Fibroblast of the aortic adventitia (primary cell): ENCODE results near the gene COL1A1. TPM values are rescaled to one million over a fixed set of nuclear protein-coding genes. Genes with fewer than 3 reads are reported as not detected.

ENCODE experiments used
- DNase-seq: peaks from one replicate; pipeline ENCODE4 v3.0.0-alpha.2; 2010; ENCODE audit warnings: low read depth
- H3K4me3 ChIP-seq: 2 replicates; pipeline ENCODE4 v1.5.1; 2011; ENCODE audit warnings: low read depth, mild to moderate bottlenecking, control low read depth, low read length, moderate library complexity
- total RNA-seq: library from RNA; depleted of rRNA; stranded (reverse); fragments of >200 nt; gene quantifications from 2 replicates; pipeline ENCODE4 v1.2.3, GENCODE V29; 2012; ENCODE audit warnings: low replicate concordance
- TF ChIP-seq, protein P1 (sequence below): IDR thresholded peaks from 2 replicates; pipeline ENCODE4 v1.5.1; 2011; ENCODE audit warnings: mild to moderate bottlenecking, low read length, control low read depth, inconsistent platforms; ENCODE audit not compliant: insufficient read depth

The COL1A1 gene
- total RNA-seq, 1 donor = 2,633 TPM

DNA sequence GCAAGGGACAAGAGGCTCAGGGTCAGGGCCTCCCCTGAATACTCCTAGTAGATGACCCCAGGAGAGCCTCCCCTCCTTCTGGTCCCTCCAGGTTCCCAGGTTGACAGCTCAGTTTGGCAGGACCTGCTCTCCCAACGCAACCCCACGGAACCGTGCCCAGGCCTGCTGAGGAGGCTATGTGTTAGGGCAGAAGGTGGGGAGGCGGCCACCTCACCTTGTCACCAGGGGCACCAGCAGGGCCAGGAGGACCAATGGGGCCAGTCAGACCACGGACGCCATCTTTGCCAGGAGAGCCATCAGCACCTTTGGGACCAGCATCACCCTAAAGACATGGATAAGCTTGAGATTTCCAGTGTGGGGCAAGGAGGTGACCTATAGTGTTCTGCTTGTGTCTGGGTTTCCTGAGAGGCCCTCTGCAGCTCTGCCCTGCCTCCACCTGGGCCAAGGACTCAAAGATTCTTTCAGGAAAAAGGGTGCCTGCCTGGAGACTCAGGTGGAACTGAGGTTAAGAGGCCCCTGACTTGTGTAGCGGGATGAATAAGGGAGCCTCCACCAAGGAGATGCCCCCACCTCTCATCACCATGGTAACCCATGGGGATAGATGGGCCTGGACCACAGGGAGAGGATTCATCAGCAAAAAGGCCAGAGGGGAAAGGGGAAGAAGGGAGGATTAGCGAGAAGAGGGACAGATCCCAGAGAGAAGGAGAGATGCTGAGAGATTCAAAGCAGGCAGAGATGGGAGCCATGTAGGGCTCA is 10.7 kb downstream of the COL1A1 start:
- peak; percentile 69 for DNase-seq
- peak overlapping the region; percentile 22 for H3K4me3 ChIP-seq
- TF ChIP-seq, protein P1, sequence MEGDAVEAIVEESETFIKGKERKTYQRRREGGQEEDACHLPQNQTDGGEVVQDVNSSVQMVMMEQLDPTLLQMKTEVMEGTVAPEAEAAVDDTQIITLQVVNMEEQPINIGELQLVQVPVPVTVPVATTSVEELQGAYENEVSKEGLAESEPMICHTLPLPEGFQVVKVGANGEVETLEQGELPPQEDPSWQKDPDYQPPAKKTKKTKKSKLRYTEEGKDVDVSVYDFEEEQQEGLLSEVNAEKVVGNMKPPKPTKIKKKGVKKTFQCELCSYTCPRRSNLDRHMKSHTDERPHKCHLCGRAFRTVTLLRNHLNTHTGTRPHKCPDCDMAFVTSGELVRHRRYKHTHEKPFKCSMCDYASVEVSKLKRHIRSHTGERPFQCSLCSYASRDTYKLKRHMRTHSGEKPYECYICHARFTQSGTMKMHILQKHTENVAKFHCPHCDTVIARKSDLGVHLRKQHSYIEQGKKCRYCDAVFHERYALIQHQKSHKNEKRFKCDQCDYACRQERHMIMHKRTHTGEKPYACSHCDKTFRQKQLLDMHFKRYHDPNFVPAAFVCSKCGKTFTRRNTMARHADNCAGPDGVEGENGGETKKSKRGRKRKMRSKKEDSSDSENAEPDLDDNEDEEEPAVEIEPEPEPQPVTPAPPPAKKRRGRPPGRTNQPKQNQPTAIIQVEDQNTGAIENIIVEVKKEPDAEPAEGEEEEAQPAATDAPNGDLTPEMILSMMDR = no peak

DNA sequence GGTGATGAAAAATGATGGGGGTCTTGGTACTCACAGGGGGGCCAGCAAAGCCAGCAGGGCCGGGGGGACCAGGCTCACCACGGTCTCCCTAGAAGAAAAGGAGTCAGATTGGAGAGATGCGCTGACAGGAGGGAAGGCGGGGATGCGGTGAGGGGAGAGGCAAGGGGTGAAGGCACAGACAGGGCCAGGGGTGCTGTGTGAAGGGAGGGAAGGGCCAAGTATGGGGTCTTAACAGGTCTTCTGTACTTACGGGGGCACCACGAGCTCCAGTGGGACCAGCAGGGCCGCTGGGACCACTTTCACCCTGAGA is 11.2 kb downstream of the COL1A1 start:
- DNase-seq = no peak
- TF ChIP-seq, protein P1 = no peak
- peak overlapping the region; percentile 22 for H3K4me3 ChIP-seq

DNA sequence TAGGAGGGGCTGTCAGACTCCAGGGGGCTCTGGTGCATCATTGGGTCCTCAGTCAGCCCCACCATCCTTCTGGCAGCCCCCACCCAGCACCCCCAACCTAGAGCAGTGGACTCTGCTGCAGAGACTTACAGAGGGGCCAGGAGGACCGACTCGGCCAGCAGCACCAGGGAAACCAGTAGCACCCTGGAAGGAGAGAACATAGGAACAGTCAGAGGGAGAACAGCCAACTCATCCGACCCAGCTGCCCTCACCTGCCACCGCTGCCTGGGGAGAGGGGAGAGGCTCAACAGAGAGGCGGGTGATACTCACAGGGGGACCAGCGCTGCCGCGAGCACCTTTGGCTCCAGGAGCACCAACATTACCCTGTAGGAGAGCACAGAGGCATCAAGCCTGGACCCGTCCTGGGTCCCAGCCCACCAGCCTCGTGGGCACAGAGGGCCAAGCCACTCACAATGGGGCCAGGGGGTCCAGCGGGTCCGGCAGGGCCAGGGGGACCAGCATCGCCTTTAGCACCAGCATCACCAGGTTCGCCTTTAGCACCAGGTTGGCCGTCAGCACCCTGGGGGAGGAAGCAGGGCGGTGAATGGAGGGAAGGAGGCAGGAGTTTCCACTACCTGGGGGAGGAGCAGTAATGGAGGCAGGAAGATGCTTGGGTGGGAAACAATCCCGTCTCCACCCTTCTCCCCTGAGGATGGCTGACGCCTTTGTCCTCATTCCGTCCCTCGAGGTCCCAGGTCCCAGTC is 11.7 kb downstream of the COL1A1 start:
- TF ChIP-seq, protein P1 = no peak
- H3K4me3 ChIP-seq = peak overlapping the region; percentile 31
- DNase-seq = peak; percentile 69

DNA sequence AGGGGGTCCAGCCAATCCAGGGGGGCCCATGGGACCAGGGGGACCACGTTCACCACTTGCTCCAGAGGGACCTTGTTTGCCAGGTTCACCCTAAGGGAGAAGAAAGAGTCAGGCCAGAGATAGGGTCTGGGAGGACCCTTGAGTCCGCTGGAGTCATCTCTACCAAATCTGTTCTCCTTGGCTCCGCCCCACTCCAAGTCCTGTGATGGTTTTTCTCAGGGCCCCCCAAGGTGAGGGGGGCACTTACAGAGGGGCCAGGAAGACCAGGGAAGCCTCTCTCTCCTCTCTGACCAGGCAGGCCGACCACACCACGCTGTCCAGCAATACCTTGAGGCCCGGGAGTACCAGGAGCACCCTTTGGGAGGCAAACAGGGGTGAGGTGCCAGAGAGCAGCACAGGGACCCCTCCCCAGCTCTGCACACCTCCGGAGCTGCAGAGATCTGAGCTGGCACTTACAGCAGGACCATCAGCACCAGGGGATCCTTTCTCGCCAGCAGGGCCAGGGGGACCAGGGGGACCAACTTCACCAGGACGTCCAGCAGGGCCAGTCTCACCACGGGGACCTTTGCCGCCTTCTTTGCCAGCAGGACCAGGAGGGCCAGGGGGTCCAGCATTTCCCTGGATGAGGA is 12.4 kb downstream of the COL1A1 start:
- TF ChIP-seq, protein P1 = no peak
- DNase-seq = peak; percentile 68
- peak overlapping the region; percentile 31 for H3K4me3 ChIP-seq

DNA sequence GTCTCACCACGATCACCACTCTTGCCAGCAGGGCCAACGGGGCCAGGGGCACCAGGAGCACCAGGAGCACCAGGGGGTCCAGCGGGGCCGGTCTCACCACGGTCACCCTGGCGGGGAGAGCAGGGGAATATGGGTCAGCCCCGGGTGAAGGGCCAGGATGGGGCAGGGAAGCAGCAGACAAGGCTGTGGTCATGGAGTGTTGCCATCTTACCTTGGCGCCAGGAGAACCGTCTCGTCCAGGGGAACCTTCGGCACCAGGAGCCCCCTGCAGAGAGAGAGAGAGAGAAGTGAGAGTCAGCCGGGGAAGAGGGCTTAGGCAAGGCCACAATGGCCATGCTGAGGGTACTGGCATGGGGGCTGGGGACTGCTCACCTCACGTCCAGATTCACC is 12.9 kb downstream of the COL1A1 start:
- peak overlapping the region; percentile 17 for H3K4me3 ChIP-seq
- TF ChIP-seq, protein P1 = no peak
- DNase-seq = peak; percentile 67

DNA sequence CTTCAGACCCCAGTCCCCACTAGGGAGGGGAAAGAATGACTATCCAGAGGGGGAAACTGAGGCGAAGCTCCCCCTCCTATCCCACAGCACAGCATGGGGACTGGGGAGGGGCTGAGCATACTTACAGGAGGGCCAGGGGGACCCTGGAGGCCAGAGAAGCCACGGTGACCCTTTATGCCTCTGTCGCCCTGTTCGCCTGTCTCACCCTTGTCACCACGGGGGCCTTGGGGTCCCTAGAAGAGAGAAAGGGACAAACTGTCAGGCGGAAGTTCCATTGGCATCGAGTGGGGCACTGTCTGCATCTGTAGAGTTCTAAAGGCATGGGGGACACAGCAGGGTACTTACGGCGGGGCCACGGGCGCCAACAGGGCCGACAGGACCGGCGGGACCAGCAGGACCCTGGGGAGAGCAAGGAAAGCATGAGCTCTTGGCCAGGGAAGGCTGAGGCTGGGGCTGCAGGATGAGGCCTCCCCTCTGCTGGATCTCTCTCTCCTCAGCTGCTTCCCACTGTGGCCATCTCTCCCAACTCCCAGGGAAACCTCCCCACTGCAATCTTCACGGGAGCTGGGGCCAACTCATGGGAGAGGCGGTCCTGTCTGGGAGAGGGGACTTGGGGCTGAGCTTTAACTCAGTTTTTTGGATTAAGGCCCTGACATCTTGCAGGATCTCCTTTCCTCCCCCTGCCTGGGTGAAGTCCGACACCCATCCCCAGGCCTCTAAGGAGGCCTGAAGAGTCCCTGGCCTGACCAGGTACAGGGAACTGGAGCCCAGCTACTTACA is 13.5 kb downstream of the COL1A1 start:
- H3K4me3 ChIP-seq = peak overlapping the region; percentile 9
- DNase-seq = peak; percentile 85
- TF ChIP-seq, protein P1 = no peak
